VCaP (cell line): Measurements from ENCODE around the gene PARD3B.

Source experiments
- H3K27ac ChIP-seq: fragments of 450-650 bp; 2 replicates; pipeline ENCODE4 v1.5.1; 2017
- TF ChIP-seq, protein P1 (sequence below): fragments of 450-650 bp; conservative IDR thresholded peaks from 2 replicates; pipeline ENCODE4 v1.5.1; 2017; ENCODE audit warnings: mild to moderate bottlenecking, moderate library complexity

Gene PARD3B

DNA sequence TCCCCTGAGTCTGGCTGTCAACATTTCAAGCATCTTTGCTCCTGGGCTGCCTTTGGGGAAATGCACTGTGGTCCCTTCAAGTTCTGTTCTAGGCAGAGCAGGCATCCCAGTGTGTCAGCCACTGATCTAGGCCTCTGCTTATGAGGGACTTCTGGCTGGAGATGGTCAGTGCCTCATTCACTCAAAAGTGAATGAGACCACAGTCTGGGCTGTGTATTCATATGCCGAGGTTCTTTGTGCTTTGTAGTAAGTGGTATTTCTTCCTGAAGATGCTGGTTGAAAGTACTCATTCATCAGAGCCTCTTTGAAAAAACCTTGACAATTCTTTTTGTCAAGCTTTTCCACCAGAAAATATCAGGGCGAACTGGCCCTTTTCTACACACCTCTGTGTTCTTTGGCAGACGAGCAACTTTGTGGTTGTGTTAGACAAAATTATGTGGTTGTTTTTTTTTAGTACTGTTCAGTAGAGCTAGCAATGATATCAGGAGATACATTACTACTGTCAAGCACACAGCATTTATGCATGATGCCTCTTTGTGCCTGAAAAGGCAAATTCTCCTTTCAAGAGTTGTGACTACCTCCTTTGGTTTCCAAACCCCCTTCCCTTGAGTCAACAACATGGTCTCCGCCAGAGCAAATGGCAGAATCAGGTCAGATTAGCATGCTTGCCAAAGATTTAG lies 626.1 kb downstream of the PARD3B start:
- no peak overlapping the region for H3K27ac ChIP-seq
- TF ChIP-seq, protein P1, sequence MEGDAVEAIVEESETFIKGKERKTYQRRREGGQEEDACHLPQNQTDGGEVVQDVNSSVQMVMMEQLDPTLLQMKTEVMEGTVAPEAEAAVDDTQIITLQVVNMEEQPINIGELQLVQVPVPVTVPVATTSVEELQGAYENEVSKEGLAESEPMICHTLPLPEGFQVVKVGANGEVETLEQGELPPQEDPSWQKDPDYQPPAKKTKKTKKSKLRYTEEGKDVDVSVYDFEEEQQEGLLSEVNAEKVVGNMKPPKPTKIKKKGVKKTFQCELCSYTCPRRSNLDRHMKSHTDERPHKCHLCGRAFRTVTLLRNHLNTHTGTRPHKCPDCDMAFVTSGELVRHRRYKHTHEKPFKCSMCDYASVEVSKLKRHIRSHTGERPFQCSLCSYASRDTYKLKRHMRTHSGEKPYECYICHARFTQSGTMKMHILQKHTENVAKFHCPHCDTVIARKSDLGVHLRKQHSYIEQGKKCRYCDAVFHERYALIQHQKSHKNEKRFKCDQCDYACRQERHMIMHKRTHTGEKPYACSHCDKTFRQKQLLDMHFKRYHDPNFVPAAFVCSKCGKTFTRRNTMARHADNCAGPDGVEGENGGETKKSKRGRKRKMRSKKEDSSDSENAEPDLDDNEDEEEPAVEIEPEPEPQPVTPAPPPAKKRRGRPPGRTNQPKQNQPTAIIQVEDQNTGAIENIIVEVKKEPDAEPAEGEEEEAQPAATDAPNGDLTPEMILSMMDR: no peak

GRCh38 chr2:205175831-205176230 lies 630.6 kb downstream of the PARD3B start:
- H3K27ac ChIP-seq: no peak overlapping the region
- TF ChIP-seq, protein P1: no peak

GRCh38 chr2:205176546-205176945 lies 631.3 kb downstream of the PARD3B start:
- no peak overlapping the region for H3K27ac ChIP-seq
- TF ChIP-seq, protein P1: no peak

GRCh38 chr2:205177546-205177945 lies 632.3 kb downstream of the PARD3B start:
- TF ChIP-seq, protein P1: no peak
- H3K27ac ChIP-seq: no peak overlapping the region

- TF ChIP-seq, protein P1: no peak
- no peak overlapping the region for H3K27ac ChIP-seq
These were observed 635.5 kb downstream of the PARD3B start for GRCh38 chr2:205180730-205181129.

- TF ChIP-seq, protein P1: no peak
- H3K27ac ChIP-seq: no peak overlapping the region
These were observed 642.5 kb downstream of the PARD3B start for GRCh38 chr2:205187731-205188130.

- TF ChIP-seq, protein P1: no peak
- no peak overlapping the region for H3K27ac ChIP-seq
These were observed 643.2 kb downstream of the PARD3B start for GRCh38 chr2:205188239-205189138.
